PC-3 (cell line): ENCODE results near the gene GPR146. TPM values are rescaled to one million over a fixed set of nuclear protein-coding genes. Genes with fewer than 3 reads are reported as not detected.

Experiments
- ATAC-seq: fragments of 200-7000 bp; cut with Tn5 transposase; 2 replicates; pipeline ENCODE4 v1.9.1; 2020; ENCODE audit warnings: mild to moderate bottlenecking, moderate library complexity
- BruUV-seq: library from RNA; stranded (reverse); fragments of 400-500 nt; replicated peaks from 2 replicates; lab custom pipeline; 2021; lab: Mats Ljungman, UMichigan
- CTCF ChIA-PET: fragments of 300-600 bp; sonication (Branson Sonifier 250); formaldehyde crosslinking; loops from one replicate; lab custom pipeline; 2022; ENCODE audit warnings: antibody characterized with exemption; lab: Charles Lee
- POLR2A ChIA-PET: fragments of 300-600 bp; sonication (Branson Sonifier 250); formaldehyde crosslinking; loops from one replicate; lab custom pipeline; 2022; ENCODE audit warnings: antibody characterized with exemption; ENCODE audit not compliant: unreplicated experiment; lab: Charles Lee
- DNase-seq: peaks from one replicate; pipeline ENCODE4 v3.0.0-alpha.2; 2015
- H2AFZ ChIP-seq: fragments of 300-600 bp; sonication (generic); 2 replicates; pipeline ENCODE4 v1.6.0; 2016; ENCODE audit warnings: antibody characterized with exemption, low read length
- H3F3A ChIP-seq: fragments of 300-600 bp; sonication (generic); one replicate; pipeline ENCODE4 v1.6.0; 2017; ENCODE audit warnings: antibody characterized with exemption, low read length, control low read depth, mild to moderate bottlenecking; ENCODE audit not compliant: unreplicated experiment
- H3K27ac ChIP-seq: fragments of 300-600 bp; sonication (generic); 2 replicates; pipeline ENCODE4 v1.5.1; 2016; ENCODE audit warnings: mild to moderate bottlenecking, low read length
- H3K27me3 ChIP-seq: fragments of 300-600 bp; sonication (generic); 2 replicates; pipeline ENCODE4 v1.6.1; 2016; ENCODE audit warnings: low read length, mixed read lengths
- H3K36me3 ChIP-seq: fragments of 300-600 bp; sonication (generic); 2 replicates; pipeline ENCODE4 v1.6.1; 2016; ENCODE audit warnings: low read depth, mixed run types, low read length, mixed read lengths
- H3K4me1 ChIP-seq: fragments of 300-600 bp; sonication (generic); 2 replicates; pipeline ENCODE4 v1.5.1; 2016; ENCODE audit warnings: low read length; ENCODE audit not compliant: insufficient read depth
- H3K4me2 ChIP-seq: fragments of 300-600 bp; sonication (generic); 2 replicates; pipeline ENCODE4 v1.6.0; 2016; ENCODE audit warnings: low read length
- H3K4me3 ChIP-seq: fragments of 300-600 bp; sonication (generic); 2 replicates; pipeline ENCODE4 v1.5.1; 2016; ENCODE audit warnings: mild to moderate bottlenecking, low read length, mixed read lengths
- H3K79me2 ChIP-seq: fragments of 300-600 bp; sonication (generic); 2 replicates; pipeline ENCODE4 v1.6.1; 2017; ENCODE audit warnings: low read length, mixed read lengths
- H3K9ac ChIP-seq: fragments of 300-600 bp; sonication (generic); 2 replicates; pipeline ENCODE4 v1.6.0; 2016; ENCODE audit warnings: mild to moderate bottlenecking, low read length
- H3K9me2 ChIP-seq: fragments of 300-600 bp; sonication (generic); replicated peaks from 2 replicates; pipeline ENCODE4 v1.6.1; 2016; ENCODE audit warnings: mixed run types, low read length, mixed read lengths
- H3K9me3 ChIP-seq: fragments of 300-600 bp; sonication (generic); 2 replicates; pipeline ENCODE4 v1.6.1; 2016; ENCODE audit warnings: low read length, mixed read lengths
- H4K20me1 ChIP-seq: fragments of 300-600 bp; sonication (generic); 2 replicates; pipeline ENCODE4 v1.6.1; 2016; ENCODE audit warnings: low read length, mixed read lengths
- CTCF ChIP-seq: fragments of 300-600 bp; sonication (generic); conservative IDR thresholded peaks from 2 replicates; pipeline ENCODE4 v1.5.1; 2017; ENCODE audit warnings: antibody characterized with exemption, low read depth, mild to moderate bottlenecking, low read length
- EZH2 ChIP-seq: fragments of 300-600 bp; sonication (generic); IDR thresholded peaks from one replicate; pipeline ENCODE4 v1.6.1; 2017; ENCODE audit warnings: antibody characterized with exemption, mild to moderate bottlenecking, low read length; ENCODE audit not compliant: unreplicated experiment
- EZH2phosphoT487 ChIP-seq: fragments of 300-600 bp; sonication (generic); IDR thresholded peaks from 2 replicates; pipeline ENCODE4 v1.6.1; 2018; ENCODE audit warnings: mild to moderate bottlenecking, antibody characterized with exemption, low read length, borderline replicate concordance
- intact Hi-C: fragments of 100-400 bp; cut with micrococcal nuclease; formaldehyde crosslinking; loops from 2 replicates; pipeline ENCODE4 v1.9.0; 2023
- total RNA-seq: library from RNA; depleted of rRNA; stranded (reverse); fragments of >200 nt; gene quantifications from 2 replicates; pipeline ENCODE4 v1.2.3, GENCODE V29; 2014

GPR146 gene
- total RNA-seq, 1 experiment from 2014 or later: 2.7 TPM

DNA sequence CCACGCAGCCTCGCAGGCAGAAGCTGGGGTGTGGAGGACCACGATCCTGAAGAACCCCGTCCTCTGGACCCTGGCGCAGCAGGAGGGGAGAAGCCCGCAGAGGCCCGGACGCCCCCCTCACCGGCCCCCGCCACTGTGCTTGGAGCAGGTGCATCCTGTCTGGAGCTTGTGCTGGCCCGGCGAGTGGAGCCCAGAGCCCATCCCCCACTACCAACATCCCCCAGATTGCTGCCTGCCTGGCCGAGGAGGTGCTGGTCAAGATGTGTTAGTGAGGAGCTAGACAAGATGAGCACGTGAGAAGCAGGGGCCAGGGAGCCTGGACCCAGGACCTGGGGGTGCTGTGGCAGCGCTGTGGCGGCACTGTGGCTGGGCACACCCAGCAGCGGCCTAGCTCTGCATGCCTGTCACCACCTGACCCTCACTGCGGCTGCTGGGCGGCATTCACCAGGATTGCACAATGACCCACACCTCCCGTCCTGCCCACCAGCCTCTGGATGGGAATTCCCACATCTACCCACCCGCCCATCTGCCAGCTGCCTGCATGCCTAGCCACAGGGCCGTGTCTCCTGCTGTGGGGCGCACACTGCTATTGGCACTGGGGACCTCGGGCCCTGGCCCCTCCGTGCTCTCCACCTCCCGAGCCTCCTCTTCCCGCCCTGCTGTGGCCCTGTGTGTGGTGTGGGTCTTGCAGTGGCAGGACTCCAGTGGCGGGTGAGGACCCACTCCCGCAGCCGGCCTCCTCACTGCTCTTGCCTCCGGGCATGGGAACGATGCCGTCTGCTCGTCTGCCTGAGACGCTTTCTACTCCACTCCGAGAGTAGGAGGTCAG lies 11.8 kb downstream of the GPR146 start:
- H3K27me3 ChIP-seq: no peaks in the 10 kb centered on the region
- TF ChIP-seq EZH2phosphoT487 (no peak), EZH2 (no peak), CTCF (no peak)
- no peaks in the 10 kb centered on the region for H3K36me3 ChIP-seq
- no peaks in the 10 kb centered on the region for H3F3A ChIP-seq
- intact Hi-C loops: no loop called here
- ChIA-PET CTCF (no interaction called here), POLR2A (no interaction called here)
- H3K9me2 ChIP-seq: no peaks in the 10 kb centered on the region
- DNase-seq (no peak), ATAC-seq (no peak)
- no peaks in the 10 kb centered on the region for H3K4me1 ChIP-seq
- no peak overlapping the region for H3K27ac ChIP-seq
- no peak overlapping the region for H3K4me3 ChIP-seq
- no peak overlapping the region for H3K4me2 ChIP-seq
- H3K9ac ChIP-seq: no peak overlapping the region
- H3K9me3 ChIP-seq: no peaks in the 10 kb centered on the region
- no peak overlapping the region for H2AFZ ChIP-seq
- H3K79me2 ChIP-seq: no peaks in the 10 kb centered on the region
- no peaks in the 10 kb centered on the region for H4K20me1 ChIP-seq
- no TSS peak for BruUV-seq

DNA sequence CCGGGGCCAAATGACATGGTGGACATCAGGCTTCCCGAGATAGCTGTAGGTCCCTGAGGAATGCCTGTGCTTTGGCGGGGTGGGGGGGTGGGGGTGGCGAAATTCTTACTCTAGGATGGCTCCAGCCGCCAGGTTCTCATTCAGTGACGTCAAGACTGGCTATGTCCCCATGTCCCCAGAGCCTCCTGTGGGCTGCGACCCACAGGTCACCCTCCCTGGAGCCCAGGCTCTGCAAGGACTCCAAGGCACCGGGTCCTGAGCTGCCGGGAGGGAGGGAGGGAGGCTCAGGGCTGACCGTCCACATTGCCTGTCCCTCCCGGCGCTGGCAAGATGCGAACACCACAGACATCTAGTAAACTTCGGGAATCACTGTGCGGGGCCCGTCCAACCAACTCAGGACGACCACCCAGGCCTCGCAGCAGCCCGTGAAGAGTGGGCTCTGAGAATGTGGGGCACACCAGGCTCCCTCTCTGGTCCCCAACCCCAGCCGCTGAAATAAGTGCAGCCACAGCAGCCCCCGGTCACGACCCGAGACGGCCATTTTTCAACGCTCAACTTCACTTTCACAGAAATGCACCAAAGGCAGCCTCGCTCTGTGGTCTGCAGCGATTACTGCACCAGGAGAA lies 12.6 kb downstream of the GPR146 start:
- no peak overlapping the region for H3K9ac ChIP-seq
- H3K9me3 ChIP-seq: no peaks in the 10 kb centered on the region
- CTCF ChIA-PET: no interaction called here
- BruUV-seq: no TSS peak
- H3K4me1 ChIP-seq: no peaks in the 10 kb centered on the region
- DNase-seq (no peak), ATAC-seq (no peak)
- H3K36me3 ChIP-seq: no peaks in the 10 kb centered on the region
- no peak overlapping the region for H2AFZ ChIP-seq
- no peaks in the 10 kb centered on the region for H3K9me2 ChIP-seq
- no peaks in the 10 kb centered on the region for H3K79me2 ChIP-seq
- H3K4me3 ChIP-seq: no peak overlapping the region
- H3K4me2 ChIP-seq: no peak overlapping the region
- no peaks in the 10 kb centered on the region for H3F3A ChIP-seq
- H3K27me3 ChIP-seq: no peaks in the 10 kb centered on the region
- H3K27ac ChIP-seq: no peak overlapping the region
- TF ChIP-seq CTCF (no peak), EZH2phosphoT487 (no peak), EZH2 (no peak)
- intact Hi-C loops: no loop called here
- POLR2A ChIA-PET: no interaction called here
- no peaks in the 10 kb centered on the region for H4K20me1 ChIP-seq
